ENCODE results near the gene SCEL. TPM values are rescaled to one million over a fixed set of nuclear protein-coding genes. Genes with fewer than 3 reads are reported as not detected.
"Not testable (repeated sequence)": the region's sequence is repeated elsewhere in the genome, so short reads cannot be mapped to it uniquely, and the experiment has no call there.

Gene SCEL
- total RNA-seq, 1 donor from 2014 or later, result 14.7 TPM

- DNase-seq (ENCODE audit: low read depth), result no peak
- TF ChIP-seq CTCF (IDR thresholded peaks at IDR 0.05; ENCODE audit: insufficient read depth, low read length, poor library complexity, severe bottlenecking), result no peak
- Histone ChIP-seq H3K27me3 (ENCODE audit: control insufficient read depth, insufficient read depth, low read length) (no peaks in the 10 kb centered on the region), H3K4me3 (ENCODE audit: low read depth, low read length) (no peak overlapping the region), H3K36me3 (ENCODE audit: control insufficient read depth, insufficient read depth, low read length) (no peaks in the 10 kb centered on the region)
Observed at GRCh38 chr13:77653301-77653700, 117.8 kb downstream of the SCEL start.

GRCh38 chr13:77660016-77660415 is 124.5 kb downstream of the SCEL start:
- H3K4me3 ChIP-seq (ENCODE audit: low read depth, low read length); DNase-seq (ENCODE audit: low read depth); H3K27me3 ChIP-seq (ENCODE audit: control insufficient read depth, insufficient read depth, low read length); H3K36me3 ChIP-seq (ENCODE audit: control insufficient read depth, insufficient read depth, low read length): not testable (repeated sequence)

GRCh38 chr13:77660841-77661250 is 125.3 kb downstream of the SCEL start:
- DNase-seq (ENCODE audit: low read depth), result no peak
- Histone ChIP-seq H3K27me3 (ENCODE audit: control insufficient read depth, insufficient read depth, low read length) (no peaks in the 10 kb centered on the region), H3K36me3 (ENCODE audit: control insufficient read depth, insufficient read depth, low read length) (no peaks in the 10 kb centered on the region), H3K4me3 (ENCODE audit: low read depth, low read length) (no peak overlapping the region)
- no peak for TF ChIP-seq CTCF (IDR thresholded peaks at IDR 0.05; ENCODE audit: insufficient read depth, low read length, poor library complexity, severe bottlenecking)

- H3K4me3 ChIP-seq (ENCODE audit: low read depth, low read length), result not testable (repeated sequence)
Observed at GRCh38 chr13:77662301-77662700, 126.8 kb downstream of the SCEL start.

GRCh38 chr13:77662831-77663230 is 127.3 kb downstream of the SCEL start:
- not testable (repeated sequence) for H3K36me3 ChIP-seq (ENCODE audit: control insufficient read depth, insufficient read depth, low read length); H3K4me3 ChIP-seq (ENCODE audit: low read depth, low read length)

More at GRCh38 chr13:77662301-77662700, 126.8 kb downstream of the SCEL start:
- not testable (repeated sequence) for H3K27me3 ChIP-seq (ENCODE audit: control insufficient read depth, insufficient read depth, low read length); H3K36me3 ChIP-seq (ENCODE audit: control insufficient read depth, insufficient read depth, low read length); DNase-seq (ENCODE audit: low read depth)

GRCh38 chr13:77674852-77675251 is 139.3 kb downstream of the SCEL start:
- DNase-seq (ENCODE audit: low read depth), result no peak
- no peaks in the 10 kb centered on the region for H3K36me3 ChIP-seq (ENCODE audit: control insufficient read depth, insufficient read depth, low read length)
- no peak for TF ChIP-seq CTCF (IDR thresholded peaks at IDR 0.05; ENCODE audit: insufficient read depth, low read length, poor library complexity, severe bottlenecking)
- H3K4me3 ChIP-seq (ENCODE audit: low read depth, low read length), result no peak overlapping the region
- peaks cover 4% of the 10 kb centered on the region for H3K27me3 ChIP-seq (ENCODE audit: control insufficient read depth, insufficient read depth, low read length)

More at GRCh38 chr13:77662831-77663230, 127.3 kb downstream of the SCEL start:
- not testable (repeated sequence) for H3K27me3 ChIP-seq (ENCODE audit: control insufficient read depth, insufficient read depth, low read length); DNase-seq (ENCODE audit: low read depth)

GRCh38 chr13:77678691-77679235 is 143.3 kb downstream of the SCEL start:
- Histone ChIP-seq H3K36me3 (ENCODE audit: control insufficient read depth, insufficient read depth, low read length) (no peaks in the 10 kb centered on the region), H3K4me3 (ENCODE audit: low read depth, low read length) (no peak overlapping the region), H3K27me3 (ENCODE audit: control insufficient read depth, insufficient read depth, low read length) (peaks cover 4% of the 10 kb centered on the region)
- no peak for TF ChIP-seq CTCF (IDR thresholded peaks at IDR 0.05; ENCODE audit: insufficient read depth, low read length, poor library complexity, severe bottlenecking)
- no peak for DNase-seq (ENCODE audit: low read depth)
